Lung (tissue), 16 donors: Measurements from ENCODE around the gene SPATA9. TPM values are rescaled to one million over a fixed set of nuclear protein-coding genes. Genes with fewer than 3 reads are reported as not detected.
A peak's percentile ranks its signal among the peaks of the same experiment; 100 is the strongest.

Experiments used
- ATAC-seq: fragments of 200-7000 bp; cut with Tn5 transposase; one replicate; pipeline ENCODE4 v1.9.1; 2020; ENCODE audit warnings: moderate number of reproducible peaks; ENCODE audit not compliant: insufficient read depth, low FRiP score
- DNase-seq, 3 donors: peaks; one replicate each; pipeline ENCODE4 v3.0.0-alpha.2; 2013 to 2017
- H3K27ac ChIP-seq, 2 donors: one replicate each; pipeline ENCODE4 v1.5.1; 2013; ENCODE audit warnings: mild to moderate bottlenecking in 2 of 2, moderate library complexity in 2 of 2, control low read depth in 1 of 2, inconsistent platforms in 1 of 2, low read depth in 1 of 2, low read length in 1 of 2
- H3K27me3 ChIP-seq, 3 donors: one replicate each; pipeline ENCODE4 v1.5.1; 2013; ENCODE audit warnings: low read length in 2 of 3; ENCODE audit not compliant: control insufficient read depth in 3 of 3, insufficient read depth in 3 of 3
- H3K36me3 ChIP-seq, 4 donors: one replicate each; pipeline ENCODE4 v1.5.1; 2013; ENCODE audit warnings: low read length in 4 of 4, mild to moderate bottlenecking in 1 of 4, moderate library complexity in 1 of 4; ENCODE audit not compliant: control insufficient read depth in 4 of 4, insufficient read depth in 4 of 4
- H3K4me1 ChIP-seq, 5 donors: one replicate each; pipeline ENCODE4 v1.5.1; 2013; ENCODE audit warnings: low read length in 5 of 5, mild to moderate bottlenecking in 2 of 5, moderate library complexity in 1 of 5; ENCODE audit not compliant: control insufficient read depth in 5 of 5, insufficient read depth in 5 of 5
- H3K4me3 ChIP-seq: one replicate; pipeline ENCODE4 v1.5.1; 2013; ENCODE audit warnings: mild to moderate bottlenecking, control low read depth, moderate library complexity
- H3K9ac ChIP-seq, 2 donors: one replicate each; pipeline ENCODE4 v1.5.1; 2013; ENCODE audit warnings: low read length in 2 of 2, control low read depth in 1 of 2; ENCODE audit not compliant: insufficient read depth in 1 of 2
- H3K9me3 ChIP-seq, 4 donors: one replicate each; pipeline ENCODE4 v1.5.1; 2013; ENCODE audit warnings: low read length in 3 of 4, mild to moderate bottlenecking in 1 of 4, moderate library complexity in 1 of 4; ENCODE audit not compliant: control insufficient read depth in 4 of 4, insufficient read depth in 3 of 4
- CTCF ChIP-seq: IDR thresholded peaks from 2 replicates; pipeline ENCODE4 v1.5.1; 2012; ENCODE audit warnings: mild to moderate bottlenecking; ENCODE audit errors: control extremely low read depth, extremely low read depth
- WGBS, 2 donors: extraction: QIAGEN DNeasy Blood & Tissue Kit; methylation state at CpG; one replicate each; pipeline ENCODE4 v1.1.7; 2013; 5-methylcytosine and 5-hydroxymethylcytosine counted together
- long read RNA-seq, 5 donors: transcript quantifications; one replicate each; lab custom pipeline, GENCODE V29; 2026
- polyA plus RNA-seq, 2 donors: library from polyadenylated mRNA; stranded (reverse); fragments of 200-250 nt; gene quantifications; one replicate each; pipeline ENCODE4 v1.2.1, GENCODE V29; 2013
- total RNA-seq, 2 donors: library from RNA; depleted of rRNA in 1 of 2; stranded (reverse); fragments of >200 nt in 1 of 2; gene quantifications; one replicate each; pipeline ENCODE4 v1.2.1, GENCODE V29; 2014 to 2021
- donor health status: control.
- donor health status: control.
- donor health status: Bipolar disorder and iron deficiency.
- donor health status: healthy.
- donor health status: DM: yes; HTN: yes; CAD: no.

Gene SPATA9
- total RNA-seq = under 1 TPM in 1 of 2 donors, not detected in 1; 0.40 TPM
- polyA plus RNA-seq = under 1 TPM; 0.31 to 0.77 TPM
- long read RNA-seq, donor 1 = 0 reads
- long read RNA-seq, donor 2, partial matches to known transcripts = 25 of 25 reads
- long read RNA-seq, donor 2, other reads (novel, unspliced or antisense) = 0 of 25 reads
- long read RNA-seq, donor 3 = 0 reads
- long read RNA-seq, donor 4 = 0 reads
- long read RNA-seq, donor 5 = 0 reads

DNA sequence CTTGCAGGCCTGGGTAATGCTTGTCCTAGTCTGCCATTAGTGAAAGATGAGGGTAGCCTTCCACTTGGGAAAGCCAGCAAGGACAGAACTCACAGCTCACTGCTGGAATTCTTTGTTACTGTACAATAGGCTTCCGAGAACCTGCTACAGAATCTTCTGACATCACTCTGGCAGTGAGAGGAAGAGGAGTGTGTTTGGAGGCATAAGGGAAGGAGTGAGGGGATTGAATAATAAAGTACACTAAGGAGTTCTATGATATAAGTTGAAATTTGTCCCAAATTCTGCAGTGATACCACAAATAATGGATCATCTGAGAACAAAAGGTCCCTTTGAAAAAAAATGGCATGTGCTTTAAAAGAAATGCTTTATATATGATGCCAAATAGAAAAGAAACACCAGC, at the start of gene SPATA9:
TSS of gene SPATA9 (minus strand) at position 101 of the 400 bp plus-strand sequence. CDS start 137 bp downstream, outside the sequence.
- no peaks in the 10 kb centered on the region for H3K9me3 ChIP-seq
- TF ChIP-seq CTCF = no peak
- H3K9ac ChIP-seq = no peak within 1 kb of the TSS
- 94 to 97% methylated on average over 1 of the region's 1 CpG for WGBS, 2 donors
- no peak within 1 kb of the TSS for H3K27ac ChIP-seq
- no peak for ATAC-seq
- DNase-seq = no peak
- H3K36me3 ChIP-seq = no peaks in the 10 kb centered on the region
- H3K27me3 ChIP-seq = no peaks in the 10 kb centered on the region
- no peak within 1 kb of the TSS for H3K4me3 ChIP-seq
- peaks cover 0 to 3% (median 0%) of the 10 kb centered on the region in 5 donors for H3K4me1 ChIP-seq

- Histone ChIP-seq H3K9me3 (peaks cover 0 to 3% (median 0%) of the 10 kb centered on the region in 4 donors), H3K4me3 (peak overlapping the region; percentile 78), H3K27ac (peak overlapping the region; percentile 91 to 96), H3K36me3 (no peaks in the 10 kb centered on the region), H3K27me3 (no peaks in the 10 kb centered on the region), H3K9ac (peak overlapping the region; percentile 53 to 78), H3K4me1 (peaks cover 2 to 81% (median 33%) of the 10 kb centered on the region in 5 donors)
- WGBS, 2 donors = 2 to 3% methylated on average over 57 to 64 of the region's 64 CpGs
- no peak for TF ChIP-seq CTCF
- DNase-seq = peak; percentile 60 to 72 (median 70)
- ATAC-seq = peak; percentile 21
Measured at GRCh38 chr5:95731571-95732554, 49.1 kb upstream of the SPATA9 start.

GRCh38 chr5:95730730-95731570, 48.2 kb upstream of the SPATA9 start, which contains the start of gene RHOBTB3:
Gene RHOBTB3 (plus strand): TSS chr5:95731336. CDS start chr5:95731683, 347 bp downstream.
- Histone ChIP-seq H3K36me3 (no peaks in the 10 kb centered on the region), H3K9ac (peak within 1 kb of the TSS; percentile 53 to 87), H3K27ac (peak within 1 kb of the TSS; percentile 91 to 96), H3K9me3 (peaks cover 0 to 3% (median 0%) of the 10 kb centered on the region in 4 donors), H3K4me3 (peak within 1 kb of the TSS; percentile 78), H3K27me3 (no peaks in the 10 kb centered on the region), H3K4me1 (peaks cover 2 to 84% (median 36%) of the 10 kb centered on the region in 5 donors)
- WGBS, 2 donors = 1% methylated on average over 49 to 78 of the region's 78 CpGs
- TF ChIP-seq CTCF = no peak
- peak; percentile 95 to 96 (median 96) for DNase-seq
- ATAC-seq = peak; percentile 81
